AG08396 (cell line): Measurements from ENCODE around the gene SMARCD3.

Experiments
- DNase-seq: peaks from one replicate; pipeline ENCODE4 v3.0.0; 2012; ENCODE audit warnings: low spot score, mixed read lengths

Gene SMARCD3

DNA sequence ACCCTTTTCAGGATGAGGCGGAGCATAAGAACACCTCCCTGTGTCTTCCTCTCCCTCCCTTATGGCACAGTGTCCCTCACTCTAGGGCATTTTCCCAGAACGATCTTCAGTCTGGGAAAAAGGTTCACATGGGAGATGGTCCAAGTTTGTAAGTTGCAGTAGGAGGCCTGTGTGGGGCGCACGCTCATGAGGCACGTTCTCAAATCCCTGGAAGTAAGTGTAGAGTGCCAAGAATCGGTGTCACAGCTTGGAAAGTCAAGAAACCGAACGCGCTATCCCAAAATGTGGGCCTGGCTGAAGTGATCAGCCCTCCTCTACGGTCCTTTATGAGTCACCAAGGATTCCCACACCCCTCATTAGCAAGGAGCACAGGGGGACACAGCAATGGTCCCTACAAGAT, 23.9 kb upstream of the SMARCD3 start:
- DNase-seq = peak; percentile 48

DNA sequence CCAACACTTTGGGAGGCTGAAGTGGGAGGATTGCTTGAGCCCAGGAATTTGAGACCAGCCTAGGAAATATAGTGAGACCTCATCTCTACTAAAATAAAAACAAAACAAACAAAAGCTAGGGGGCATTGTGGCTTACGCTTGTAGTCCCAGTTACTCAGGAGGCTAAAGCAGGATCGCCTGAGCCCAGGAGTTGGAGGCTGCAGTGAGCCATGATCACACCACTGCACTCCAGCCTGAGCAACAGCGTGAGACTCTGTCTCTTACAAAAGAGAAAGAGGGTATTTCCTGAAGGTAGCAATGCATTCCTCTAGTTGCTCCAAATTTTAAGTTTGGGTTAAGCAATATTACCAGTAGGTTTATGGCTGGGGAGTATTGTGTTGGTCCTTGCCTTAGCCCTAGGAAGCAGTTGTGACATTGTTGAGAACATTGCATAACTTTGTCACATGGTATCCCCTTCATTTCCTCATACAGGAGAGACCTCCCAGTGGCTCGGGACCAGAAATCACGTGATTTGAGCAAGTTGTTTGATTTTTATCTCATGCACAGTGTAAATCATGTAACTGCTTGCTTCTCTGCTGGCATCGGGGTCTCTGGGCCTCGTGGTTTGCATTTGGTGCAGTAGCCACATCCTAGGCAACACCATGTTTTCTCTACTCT, 23.3 kb upstream of the SMARCD3 start:
- peak; percentile 53 for DNase-seq

DNA sequence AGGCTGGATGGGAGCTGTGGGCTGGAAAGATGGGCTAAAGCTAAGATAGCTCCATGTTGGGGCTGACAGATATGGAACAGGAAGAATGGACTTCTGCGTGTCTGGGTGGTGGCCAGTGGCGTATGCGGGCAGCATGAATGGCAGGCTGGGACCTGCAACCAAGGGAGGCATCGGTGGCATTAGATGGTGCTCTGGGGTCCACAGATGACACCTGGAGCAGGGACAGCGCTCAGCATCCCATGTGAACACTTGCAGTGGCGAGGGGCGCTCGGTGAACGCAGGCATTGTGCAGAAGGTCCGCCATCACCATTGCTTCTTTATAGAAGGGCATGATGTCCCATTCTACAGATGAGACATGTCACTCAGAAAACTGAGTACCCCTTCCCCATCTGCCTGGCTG, 21.0 kb upstream of the SMARCD3 start:
- no peak for DNase-seq

DNA sequence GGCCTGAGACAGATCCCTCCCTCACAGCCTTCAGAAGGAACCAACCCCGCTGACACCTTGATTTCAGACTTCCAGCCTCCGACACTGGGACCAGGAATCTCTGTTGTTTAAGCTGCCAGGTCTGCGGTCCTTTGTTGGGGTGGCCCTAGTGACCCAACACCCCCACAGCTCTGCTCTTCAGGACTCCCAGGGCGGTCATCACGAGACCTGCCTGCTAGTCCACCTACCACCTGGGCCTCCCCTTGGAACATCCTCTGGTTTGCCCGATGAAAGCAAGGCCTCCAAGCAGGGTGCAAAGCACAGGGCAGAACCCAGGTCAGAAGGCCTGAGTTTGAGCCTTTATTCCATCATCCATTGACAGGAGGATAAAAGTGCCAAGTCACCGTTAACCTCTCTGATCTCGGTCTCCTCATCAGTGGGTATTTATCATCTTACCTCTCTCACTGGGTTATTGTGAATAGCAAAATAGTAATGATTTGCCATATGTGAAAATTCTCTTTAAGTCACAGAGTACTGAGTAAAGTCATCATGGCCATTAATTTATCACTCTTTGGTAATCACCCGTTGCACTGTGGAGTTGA, 16.9 kb upstream of the SMARCD3 start:
- no peak for DNase-seq

DNA sequence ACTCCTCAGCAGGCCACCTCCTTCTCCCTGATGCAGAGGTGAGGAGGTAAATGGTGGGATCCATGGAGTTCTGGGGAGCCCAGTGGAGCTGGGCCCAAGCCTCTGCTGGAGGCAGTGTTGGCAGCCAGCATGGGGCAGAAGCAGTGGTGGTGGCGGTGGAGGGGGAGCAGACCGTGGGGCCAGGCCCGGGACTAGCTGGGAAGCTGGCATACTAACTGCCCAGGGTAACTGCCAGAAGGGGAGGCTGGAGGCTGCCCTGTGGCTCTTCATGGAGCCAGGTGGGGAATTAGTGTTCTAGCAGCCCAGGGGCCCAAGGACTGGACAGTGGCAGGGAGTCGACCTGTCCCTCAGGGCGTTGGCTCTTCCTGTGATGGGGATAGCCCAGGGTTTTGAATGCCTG, 16.1 kb upstream of the SMARCD3 start:
- DNase-seq = no peak

DNA sequence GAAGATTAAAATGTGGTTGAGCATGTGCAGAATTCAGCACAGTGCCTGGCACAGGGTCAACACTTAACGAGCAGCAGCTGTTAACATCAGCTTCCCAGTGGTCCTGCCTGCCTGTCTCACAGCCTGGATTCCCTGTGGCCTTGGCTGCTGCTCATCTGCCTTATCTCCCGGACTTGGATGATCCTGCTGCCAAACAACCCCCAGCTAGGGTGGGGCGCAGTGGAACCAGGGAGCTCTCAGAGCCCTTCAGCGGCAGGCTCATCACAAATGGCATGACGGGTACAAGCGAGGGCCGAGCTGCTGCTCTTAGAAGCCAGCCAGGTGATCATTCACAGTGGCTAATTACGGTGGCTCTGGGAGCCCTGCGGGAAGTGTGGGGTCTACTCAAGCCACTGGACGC, 13.0 kb upstream of the SMARCD3 start:
- no peak for DNase-seq

DNA sequence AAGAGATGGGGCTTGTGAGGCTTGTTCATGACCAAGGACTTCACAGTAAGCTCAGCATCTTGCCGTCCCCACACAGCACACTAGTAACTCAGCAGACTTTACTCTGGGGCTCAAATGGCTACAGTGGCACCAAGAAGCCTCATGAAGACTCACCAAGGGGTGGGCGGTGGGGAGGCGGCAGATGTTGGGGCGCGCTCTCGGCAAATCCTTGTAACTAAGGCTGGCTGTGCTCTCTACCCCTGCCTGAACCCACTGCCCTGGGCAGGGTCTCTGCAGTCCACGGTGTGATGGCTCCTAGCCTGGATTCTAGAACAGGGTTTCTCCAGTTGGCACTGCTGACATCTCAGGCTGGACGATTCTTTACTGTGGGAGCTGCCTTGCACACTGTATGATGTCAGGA, 12.4 kb upstream of the SMARCD3 start:
- no peak for DNase-seq

DNA sequence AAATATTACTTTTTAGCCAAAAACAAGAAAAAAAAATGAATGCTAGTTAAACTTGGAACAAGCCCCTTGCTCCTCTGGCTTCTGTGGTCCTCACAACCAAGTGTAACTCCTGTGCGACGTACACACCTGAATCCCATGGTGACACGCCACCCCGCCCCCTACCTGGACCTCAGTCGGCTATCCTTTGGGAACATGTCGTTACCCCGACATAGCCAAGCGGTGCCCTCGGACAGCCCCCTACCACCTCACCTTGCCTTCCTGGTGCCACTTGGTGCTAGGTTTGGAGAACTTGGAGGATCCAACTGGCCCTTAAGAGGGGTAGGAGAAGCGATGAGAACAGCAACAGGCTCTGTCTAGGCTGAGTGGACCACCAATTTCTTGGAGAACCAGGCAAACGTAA, 12.0 kb upstream of the SMARCD3 start:
- no peak for DNase-seq

DNA sequence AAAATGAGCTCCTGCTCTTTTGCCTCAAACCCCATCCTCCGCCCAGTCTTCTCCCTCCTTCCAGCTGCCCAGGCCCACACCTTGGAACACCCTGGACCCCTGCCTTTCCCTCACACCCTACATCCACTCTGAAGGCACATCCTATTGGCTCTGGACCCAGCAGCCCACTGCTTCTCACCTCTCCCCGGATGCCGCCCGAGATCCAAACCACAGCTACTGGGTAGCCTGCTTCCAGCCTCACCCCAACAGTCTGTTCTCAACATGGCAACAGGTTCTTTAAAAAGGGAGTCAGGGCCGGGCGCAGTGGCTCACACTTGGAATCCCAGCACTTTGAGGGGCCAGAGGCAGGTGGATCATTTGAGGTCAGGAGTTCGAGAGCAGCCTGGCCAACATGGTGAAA, 9.5 kb upstream of the SMARCD3 start:
- no peak for DNase-seq

DNA sequence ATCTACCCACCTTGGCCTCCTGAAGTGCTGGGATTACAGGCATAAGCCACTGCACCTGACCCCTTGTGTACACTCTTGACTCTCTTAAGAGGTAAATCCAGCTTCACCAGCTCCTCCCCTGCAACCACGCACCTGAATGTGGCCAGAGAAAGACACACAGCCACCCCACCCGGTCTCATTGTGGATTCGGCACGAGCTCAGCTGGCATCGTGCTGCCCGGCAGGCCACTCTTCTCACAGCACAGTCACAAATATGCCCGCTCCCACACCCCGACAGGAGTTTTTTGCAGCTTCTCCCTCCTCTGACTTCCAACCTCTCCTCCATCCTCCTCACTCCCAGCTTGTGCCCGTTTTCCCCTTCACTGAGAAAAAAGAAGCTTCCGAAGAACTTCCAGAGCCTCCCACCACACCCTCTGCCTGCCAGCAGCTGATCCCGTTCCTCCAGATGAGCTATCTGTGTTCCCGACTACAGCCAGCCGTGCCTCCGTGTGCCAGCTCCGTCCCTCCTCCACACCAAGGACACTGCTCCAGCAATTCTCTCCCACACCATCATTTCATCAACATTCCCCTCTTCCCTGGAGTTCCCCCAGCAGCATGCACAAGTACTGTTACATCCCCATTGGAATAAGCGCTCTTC, 8.0 kb upstream of the SMARCD3 start:
- no peak for DNase-seq

DNA sequence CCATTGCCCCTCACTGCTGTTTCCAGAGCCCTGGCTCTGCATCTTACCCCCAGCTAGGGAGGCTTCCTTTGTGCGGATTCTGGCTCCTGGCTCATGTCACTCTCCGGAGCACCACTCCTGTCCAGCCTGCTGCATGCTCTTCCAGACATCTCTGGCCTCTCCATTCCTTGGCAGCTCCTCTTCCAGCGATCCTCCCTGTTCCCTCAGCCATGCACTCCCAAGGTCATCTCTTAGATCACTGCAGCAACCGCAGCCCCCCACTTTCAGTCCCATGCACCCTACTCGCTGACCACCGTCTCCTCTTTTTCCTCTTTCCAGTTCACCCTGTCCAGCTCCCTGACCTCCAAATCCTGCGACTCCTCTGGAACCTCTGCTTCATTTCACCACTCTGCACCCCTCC, 6.9 kb upstream of the SMARCD3 start:
- DNase-seq = no peak

DNA sequence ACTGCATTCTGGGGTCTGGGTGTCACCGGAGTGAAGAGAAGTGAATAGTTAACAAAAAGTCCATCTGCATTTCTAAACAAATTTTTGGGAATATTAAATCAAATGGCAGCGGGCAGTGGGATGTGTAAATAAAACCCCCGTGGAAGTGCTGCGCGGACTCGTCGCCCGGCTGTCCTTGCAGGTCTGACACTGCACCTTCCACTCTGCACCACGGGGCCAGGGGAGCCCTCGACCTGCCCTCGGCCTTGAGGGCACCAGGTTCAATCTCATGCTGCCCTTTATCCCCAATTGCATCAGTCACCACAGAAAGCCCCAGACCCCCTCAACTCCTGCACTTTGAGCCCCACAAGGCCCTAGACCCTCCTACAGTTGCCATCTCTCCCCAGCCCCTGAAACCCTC, 6.4 kb upstream of the SMARCD3 start:
- no peak for DNase-seq

DNA sequence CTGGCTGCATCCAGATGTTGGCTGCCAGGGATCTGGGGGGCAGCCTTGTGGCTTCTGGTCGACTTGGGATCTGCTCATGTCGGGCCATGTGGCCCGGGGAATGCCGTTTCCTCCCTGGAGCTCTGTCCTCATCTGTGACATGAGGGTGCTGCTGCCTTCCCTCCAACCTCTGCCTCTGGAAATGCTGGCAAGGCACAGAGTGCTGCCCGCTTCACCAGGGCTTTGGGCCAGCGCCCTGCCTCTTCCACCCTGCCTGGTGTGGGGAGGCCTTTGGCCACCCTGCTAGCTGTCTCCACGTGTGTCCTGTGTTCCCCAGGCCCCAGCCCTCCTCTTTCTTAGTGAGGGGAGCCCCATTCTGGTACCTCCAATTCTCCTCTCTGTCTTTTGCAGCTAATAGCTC, 5.8 kb upstream of the SMARCD3 start:
- DNase-seq = no peak

DNA sequence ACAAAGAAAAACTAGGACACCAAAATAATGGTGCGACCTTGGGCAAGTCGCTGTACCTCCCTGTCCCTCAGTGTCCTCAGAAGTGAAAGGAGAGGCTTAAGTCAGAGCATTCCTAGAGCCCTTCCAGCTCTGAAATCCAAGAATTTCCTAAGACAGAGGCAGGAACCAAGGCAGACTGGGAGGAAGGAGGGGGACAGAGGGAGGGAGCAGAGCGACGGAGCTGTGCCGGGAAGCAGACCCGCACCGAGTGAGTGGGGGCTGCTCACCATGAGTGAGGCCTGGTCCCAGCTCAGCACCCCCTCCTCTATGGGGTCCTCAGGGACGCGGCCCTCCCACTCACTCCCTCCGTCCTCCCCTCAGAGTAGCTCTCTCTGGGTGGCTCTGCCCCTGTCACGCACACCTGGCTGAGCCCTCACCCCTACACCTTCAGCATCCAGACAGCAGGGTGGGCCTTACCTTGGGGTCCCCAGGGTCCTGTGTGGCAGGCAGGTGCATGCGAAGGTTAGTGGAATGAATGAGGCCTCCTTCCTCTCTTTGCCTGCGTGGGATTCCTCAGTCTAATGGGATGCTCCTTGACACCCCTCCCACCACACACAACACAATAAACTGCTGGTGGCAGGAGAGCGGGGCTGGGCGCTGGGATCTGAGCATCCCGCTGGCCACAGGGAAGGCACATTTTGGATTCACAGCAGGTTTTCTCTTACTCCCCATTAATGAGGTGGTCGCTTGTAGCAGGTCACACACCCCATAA, 4.6 kb upstream of the SMARCD3 start:
- DNase-seq = no peak

DNA sequence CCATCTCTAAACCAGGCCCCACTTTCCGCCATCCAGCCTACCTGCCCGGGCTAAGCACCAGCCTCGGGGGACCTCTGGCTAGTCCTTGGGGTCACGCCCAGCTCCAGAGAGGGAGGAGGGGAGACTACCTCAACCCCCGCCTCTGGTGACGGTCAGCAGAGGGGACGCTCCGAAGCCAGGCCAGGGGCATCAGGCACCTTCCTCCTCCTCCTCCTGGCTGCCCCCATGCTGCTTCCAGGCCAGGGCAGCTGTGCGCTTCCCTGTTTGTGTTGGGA, 4.0 kb upstream of the SMARCD3 start:
- no peak for DNase-seq

DNA sequence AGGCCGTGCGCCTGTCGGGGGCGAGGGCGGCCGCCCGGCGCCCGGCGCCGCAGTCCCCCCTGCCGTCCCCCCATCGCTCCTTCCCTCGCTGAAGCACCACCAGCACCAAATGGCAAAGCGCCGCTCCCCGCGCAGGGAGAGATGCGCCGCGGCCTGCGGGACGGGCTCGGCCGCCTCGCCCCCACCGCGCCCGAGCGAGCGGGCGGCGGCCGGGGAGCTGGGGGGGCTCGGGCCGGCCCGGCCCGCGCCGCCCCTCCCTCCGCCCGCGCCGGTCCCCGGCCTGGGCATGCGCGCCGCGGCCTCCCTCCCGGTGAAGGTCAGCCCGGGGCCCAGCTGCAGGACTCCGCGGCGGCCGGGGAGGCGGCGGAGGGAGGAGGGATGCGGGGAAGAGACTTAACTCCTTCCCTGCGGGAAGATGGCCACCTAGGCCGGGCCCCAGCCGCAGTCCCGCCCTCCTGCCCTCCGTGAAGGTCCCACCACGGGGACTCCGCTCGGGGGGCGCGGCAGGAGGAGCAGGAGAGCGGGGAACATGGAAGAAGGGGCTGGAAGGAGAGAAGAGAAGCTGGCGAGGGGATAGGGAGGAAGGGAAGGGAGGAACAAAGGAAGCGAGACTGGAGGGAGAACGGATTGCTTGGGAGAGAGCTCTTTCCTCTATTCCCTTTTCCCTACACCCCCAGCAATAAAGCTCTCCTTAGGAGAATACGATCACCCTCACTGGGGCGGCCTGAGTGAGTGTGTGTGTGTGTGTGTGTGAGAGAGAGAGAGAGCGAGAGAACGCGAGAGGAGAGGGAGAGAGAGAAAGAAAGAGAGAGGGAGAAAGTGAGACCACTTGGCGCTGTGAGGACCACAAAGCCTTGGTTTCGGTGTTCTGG, 3.4 kb upstream of the SMARCD3 start:
- peak; percentile 93 for DNase-seq

DNA sequence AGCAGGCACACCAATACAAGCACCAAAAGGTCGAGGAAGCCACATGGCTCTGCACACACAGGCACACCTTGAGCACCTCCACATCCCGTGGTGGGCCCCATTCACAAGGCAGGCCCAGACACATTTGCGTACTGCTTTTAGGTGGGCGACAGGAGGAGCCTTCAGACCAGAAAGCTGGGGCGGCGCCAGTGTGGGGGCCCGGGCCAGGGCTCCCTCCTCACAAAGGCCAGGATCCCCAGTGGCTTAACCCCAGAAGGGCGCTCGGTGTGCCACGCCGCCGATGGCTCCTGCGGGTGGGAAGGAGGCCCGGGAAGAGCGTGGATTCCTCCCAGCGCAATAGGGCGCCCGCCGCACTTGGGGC, 2.8 kb upstream of the SMARCD3 start:
- DNase-seq = no peak

DNA sequence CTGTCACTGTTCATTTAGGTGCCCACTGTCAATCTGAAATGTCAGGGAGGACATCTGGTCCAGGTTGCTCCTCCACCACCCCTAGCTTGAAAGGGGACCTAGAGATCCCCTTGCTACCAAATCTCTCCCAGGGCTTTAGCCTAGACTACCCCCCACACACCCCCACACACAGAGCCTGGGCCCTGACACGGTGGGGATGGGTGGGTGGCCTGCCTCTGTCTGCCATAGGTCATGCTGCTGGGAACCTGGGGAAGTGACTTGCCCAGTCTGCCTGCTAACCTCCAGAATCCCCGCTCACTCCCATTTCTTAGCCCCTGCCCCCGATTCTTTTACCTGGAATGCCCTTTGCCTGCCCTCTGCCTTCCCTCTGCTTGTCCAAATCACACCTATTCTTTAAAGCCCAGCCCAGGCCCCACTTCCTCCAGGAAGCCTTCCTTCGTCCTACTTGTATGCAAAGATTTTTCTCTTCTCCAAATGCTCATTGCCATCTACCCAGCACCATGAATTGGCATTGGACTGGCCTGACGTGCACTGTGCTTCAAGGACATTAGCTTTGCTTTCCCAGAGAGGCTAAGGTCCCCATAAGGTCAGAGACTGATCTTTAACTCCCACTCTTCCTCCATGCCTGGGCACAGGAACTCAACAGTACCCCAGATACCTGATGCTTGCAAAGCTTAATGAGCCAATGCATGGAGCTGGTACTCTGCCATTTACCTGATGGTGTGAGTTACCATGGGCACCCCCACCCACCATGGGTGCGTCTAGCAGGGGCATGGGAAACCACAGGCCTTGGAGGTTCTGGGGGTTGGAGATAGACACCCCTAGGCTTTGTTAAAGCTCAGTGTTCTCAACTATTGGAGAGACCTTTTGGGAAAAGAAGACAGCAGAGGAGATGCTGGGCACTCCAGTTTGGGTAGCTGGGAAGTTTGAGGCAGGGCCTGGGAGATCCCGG, 2.0 kb upstream of the SMARCD3 start:
- DNase-seq = no peak

DNA sequence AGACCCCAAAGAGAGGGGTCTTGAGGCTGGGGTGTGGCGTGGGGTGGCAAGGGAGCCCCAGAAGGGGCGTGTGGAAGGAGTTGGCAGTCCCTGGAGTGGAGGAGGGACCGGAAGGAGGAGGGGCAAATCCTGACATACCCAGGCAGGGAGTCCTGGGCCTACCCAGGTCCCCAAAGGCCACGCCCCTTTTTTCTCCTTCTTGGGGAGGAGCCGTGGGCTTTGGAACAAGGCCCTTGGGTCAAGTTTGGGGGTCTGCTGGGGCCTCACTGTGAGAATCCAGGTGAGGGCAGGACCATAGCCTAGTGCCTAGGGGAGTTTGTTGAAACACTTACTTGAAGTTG, 1.2 kb upstream of the SMARCD3 start:
- peak; percentile 83 for DNase-seq

DNA sequence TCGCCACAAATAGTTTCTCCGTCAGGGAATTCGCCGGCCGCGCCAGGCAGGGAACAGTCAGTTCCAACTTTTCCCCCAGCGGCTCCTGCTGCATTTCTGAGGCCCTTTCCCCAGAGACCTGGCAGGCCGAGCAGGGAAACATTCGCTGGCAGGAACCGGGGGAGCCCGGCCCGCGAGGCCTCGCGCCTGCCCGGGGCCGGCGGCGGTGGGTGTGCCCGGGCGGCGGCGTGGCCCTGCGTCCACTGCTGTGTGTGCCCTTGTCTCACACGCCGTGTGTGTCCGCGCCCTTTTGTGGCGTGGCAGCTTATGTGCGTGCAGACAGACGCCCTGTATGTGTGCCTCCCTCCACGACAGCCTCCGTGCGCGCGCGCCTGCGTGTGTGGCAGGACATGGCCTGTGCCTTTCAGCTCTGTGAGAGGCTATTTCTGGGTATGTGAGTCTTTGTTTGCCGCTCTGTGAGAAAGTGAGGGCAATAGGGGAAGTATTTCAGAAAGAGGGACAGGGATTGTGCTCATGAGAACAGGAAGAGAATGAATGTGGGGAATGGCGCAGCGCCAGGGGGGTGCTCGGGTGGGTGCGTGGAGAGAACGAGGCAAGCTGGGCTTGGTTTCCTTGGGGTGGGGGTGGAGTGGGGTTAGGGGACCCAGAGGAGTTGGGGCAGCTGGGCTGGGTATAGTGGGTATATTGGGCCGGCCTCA, 689 bp upstream of the SMARCD3 start:
- DNase-seq = peak; percentile 76
